K562 (cell line): ENCODE data around the gene SUSD3. TPM values are rescaled to one million over a fixed set of nuclear protein-coding genes. Genes with fewer than 3 reads are reported as not detected.
A peak's percentile ranks its signal among the peaks of the same experiment; 100 is the strongest.

ENCODE experiments used
- ATAC-seq: fragments of 200-7000 bp; cut with Tn5 transposase; 3 replicates; pipeline ENCODE4 v1.9.1; 2020; ENCODE audit warnings: moderate library complexity
- BruUV-seq: library from RNA; stranded (reverse); fragments of 400-500 nt; replicated peaks from 2 replicates; lab custom pipeline; 2021; lab: Mats Ljungman, UMichigan
- CTCF ChIA-PET: fragments of 300-600 bp; formaldehyde crosslinking; extraction: SDS; loops from one replicate; lab custom pipeline; 2021; ENCODE audit warnings: low intra/inter-chr PET ratio; lab: Yijun Ruan, JAX
- POLR2A ChIA-PET: fragments of 300-600, 350-650 bp; sonication (Branson Sonifier 250); formaldehyde crosslinking; extraction: SDS; loops from one replicate; lab custom pipeline; 2021; ENCODE audit warnings: antibody characterized with exemption, inconsistent platforms; lab: Yijun Ruan, JAX
- DNase-seq, 4 experiments: peaks; one replicate each; pipeline versions ENCODE4 v3.0.0 to v3.0.0-alpha.2; 2011 to 2018; ENCODE audit warnings: low spot score in 3 of 4, mixed read lengths in 3 of 4; ENCODE audit errors: extremely low read depth in 1 of 4
- FAIRE-seq: peaks from 2 replicates; lab custom pipeline; 2011; peaks lifted over from hg19 to GRCh38; lab: Jason Lieb, UNC
- H2AFZ ChIP-seq: 2 replicates; pipeline ENCODE4 v1.6.0; 2011; ENCODE audit warnings: low read depth, low read length, control low read depth, inconsistent platforms
- H3K27ac ChIP-seq: fragments of 200-600 bp; 3 replicates; pipeline ENCODE4 v1.8.0; 2011; ENCODE audit warnings: low read depth, mild to moderate bottlenecking, control low read depth, inconsistent platforms, low read length, moderate library complexity, mixed read lengths; ENCODE audit errors: extremely low read depth
- H3K27me3 ChIP-seq, 2 experiments: fragments of 300-600 bp in 1 of 2; 2 replicates in 1 of 2; 3 replicates in 1 of 2; pipeline versions ENCODE4 v1.6.0 to v1.8.0; 2011; ENCODE audit warnings: inconsistent platforms in 2 of 2, low read length in 2 of 2, mild to moderate bottlenecking in 1 of 2, mixed read lengths in 1 of 2, moderate library complexity in 1 of 2; ENCODE audit not compliant: control insufficient read depth in 2 of 2, insufficient read depth in 2 of 2
- H3K36me3 ChIP-seq: fragments of 300-600 bp; 3 replicates; pipeline ENCODE4 v1.8.0; 2011; ENCODE audit warnings: mild to moderate bottlenecking, low read length, inconsistent platforms; ENCODE audit not compliant: control insufficient read depth, insufficient read depth
- H3K4me1 ChIP-seq, 2 experiments: fragments of 200-600 bp in 1 of 2; replicated peaks in 1 of 2; 2 replicates in 1 of 2; 3 replicates in 1 of 2; pipeline versions ENCODE4 v1.5.1 to v1.8.0; 2011; ENCODE audit warnings: inconsistent platforms in 2 of 2, low read length in 2 of 2, mild to moderate bottlenecking in 1 of 2, mixed read lengths in 1 of 2, moderate library complexity in 1 of 2; ENCODE audit not compliant: control insufficient read depth in 2 of 2, insufficient read depth in 2 of 2
- H3K4me2 ChIP-seq: 2 replicates; pipeline ENCODE4 v1.6.1; 2011; ENCODE audit warnings: low read length, control low read depth, inconsistent platforms, mixed read lengths; ENCODE audit not compliant: insufficient read depth
- H3K4me3 ChIP-seq: fragments of 200-600 bp; sonication (generic), shearing (Covaris generic); 2 replicates; pipeline ENCODE4 v1.5.1; 2016; ENCODE audit warnings: control low read depth, inconsistent platforms
- H3K79me2 ChIP-seq: fragments of 200-600 bp; 3 replicates; pipeline ENCODE4 v1.8.0; 2011; ENCODE audit warnings: low read length, inconsistent platforms; ENCODE audit not compliant: control insufficient read depth, insufficient read depth
- H3K9ac ChIP-seq, 2 experiments: 2 replicates each; pipeline versions ENCODE4 v1.6.0 to v1.6.1; 2011; ENCODE audit warnings: low read depth in 2 of 2, low read length in 2 of 2, control low read depth in 1 of 2, inconsistent platforms in 1 of 2, mild to moderate bottlenecking in 1 of 2, mixed read lengths in 1 of 2; ENCODE audit not compliant: insufficient read depth in 1 of 2
- H3K9me1 ChIP-seq: one replicate; pipeline ENCODE4 v1.6.0; 2011; ENCODE audit warnings: inconsistent platforms, mild to moderate bottlenecking, low read length, moderate library complexity; ENCODE audit not compliant: control insufficient read depth, insufficient read depth
- H3K9me3 ChIP-seq: replicated peaks from 2 replicates; pipeline ENCODE4 v1.5.1; 2011; ENCODE audit warnings: low read depth, low read length, inconsistent platforms; ENCODE audit not compliant: control insufficient read depth, insufficient read depth
- H4K20me1 ChIP-seq: replicated peaks from 2 replicates; pipeline ENCODE4 v1.6.1; 2011; ENCODE audit warnings: low read length, inconsistent platforms, mixed read lengths; ENCODE audit not compliant: control insufficient read depth, insufficient read depth
- BCOR ChIP-seq: fragments of 450-650 bp; IDR thresholded peaks from 2 replicates; pipeline ENCODE4 v1.6.1; 2016
- CBFA2T2 ChIP-seq: fragments of 450-650 bp; conservative IDR thresholded peaks from 2 replicates; pipeline ENCODE4 v1.6.1; 2017; ENCODE audit warnings: mild to moderate bottlenecking
- DPF2 ChIP-seq: fragments of 450-650 bp; IDR thresholded peaks from 2 replicates; pipeline ENCODE4 v1.6.1; 2016
- FOXP1 ChIP-seq: sonication (generic); formaldehyde crosslinking; IDR thresholded peaks from 2 replicates; pipeline ENCODE4 v1.8.0; 2022; ENCODE audit warnings: mild to moderate bottlenecking, missing genetic modification reagents
- GABPA ChIP-seq: fragments of 200-800 bp; sonication (Bioruptor generic); conservative IDR thresholded peaks from 2 replicates; pipeline ENCODE4 v1.6.1; 2016; ENCODE audit warnings: low read depth, missing genetic modification characterization, missing compliant biosample characterization
- HDAC2 ChIP-seq: fragments of 450-650 bp; IDR thresholded peaks from 2 replicates; pipeline ENCODE4 v1.6.1; 2016; ENCODE audit warnings: mild to moderate bottlenecking
- KDM1A ChIP-seq, 2 experiments: fragments of 450-650 bp; IDR thresholded peaks; 2 replicates each; pipeline ENCODE4 v1.6.1; 2016; ENCODE audit warnings: mild to moderate bottlenecking in 2 of 2
- LCOR ChIP-seq: sonication (generic); formaldehyde crosslinking; IDR thresholded peaks from 2 replicates; pipeline ENCODE4 v1.8.0; 2022; ENCODE audit warnings: mild to moderate bottlenecking, missing genetic modification reagents
- NBN ChIP-seq: fragments of 450-650 bp; IDR thresholded peaks from 2 replicates; pipeline ENCODE4 v1.6.1; 2016; ENCODE audit warnings: low read depth, mild to moderate bottlenecking
- SETDB1 ChIP-seq: IDR thresholded peaks from one replicate; pipeline ENCODE4 v1.6.1; 2012; ENCODE audit warnings: low read length, control low read depth, inconsistent platforms
- SMARCA5 ChIP-seq: fragments of 450-650 bp; IDR thresholded peaks from 2 replicates; pipeline ENCODE4 v1.6.1; 2016
- TBP ChIP-seq: optimal IDR thresholded peaks from 2 replicates; pipeline ENCODE3; 2011; ENCODE audit warnings: low read depth, low read length, improper control_type of control experiment
- ZNF124 ChIP-seq: sonication (generic); formaldehyde crosslinking; IDR thresholded peaks from 2 replicates; pipeline ENCODE4 v1.8.1; 2022; ENCODE audit warnings: missing genetic modification reagents
- ZNF695 ChIP-seq: fragments of 450-650 bp; formaldehyde crosslinking; IDR thresholded peaks from 2 replicates; pipeline ENCODE4 v1.4.0; 2020; ENCODE audit warnings: mild to moderate bottlenecking, moderate library complexity
- ZNF707 ChIP-seq: fragments of 250-450 bp; sonication (Bioruptor Pico); conservative IDR thresholded peaks from 2 replicates; pipeline ENCODE4 v1.8.0; 2022; ENCODE audit warnings: inconsistent platforms, mild to moderate bottlenecking, moderate library complexity
- ZNF76 ChIP-seq: fragments of 250-450 bp; sonication (Bioruptor Pico); IDR thresholded peaks from 2 replicates; pipeline ENCODE4 v1.4.0; 2020; ENCODE audit warnings: mild to moderate bottlenecking, moderate library complexity, borderline replicate concordance
- WGBS: fragments of 100-300 bp; shearing (Covaris generic); methylation state at CpG from one replicate; pipeline ENCODE4 v1.1.6; 2016; ENCODE audit warnings: low coverage, mixed read lengths; ENCODE audit not compliant: insufficient coverage; ENCODE audit errors: missing lambda C conversion rate; 5-methylcytosine and 5-hydroxymethylcytosine counted together
- in situ Hi-C: fragments of 300-500 bp; cut with MboI; formaldehyde crosslinking; loops from 4 replicates; pipeline ENCODE4 v1.15.0; 2018; ENCODE audit warnings: inconsistent platforms, mixed read lengths
- intact Hi-C: fragments of 100-400 bp; cut with micrococcal nuclease; formaldehyde crosslinking; loops from 2 replicates; pipeline ENCODE4 v1.14.2; 2022
- polyA plus RNA-seq, 8 experiments: library from polyadenylated mRNA; depleted of rRNA in 4 of 8; stranded (reverse) in 5 of 8; unstranded in 3 of 8; fragments of >200 nt; fragmentation: Nextera tagmentation in 2 of 8; fragmentation: Illumina TruSeq in 1 of 8; extraction: Ambion mirVana in 2 of 8; extraction: Trizol in 1 of 8; gene quantifications; 2 replicates each; pipeline versions ENCODE4 v1.2.1 to v1.2.3, GENCODE V29; 2011 to 2014; ENCODE audit warnings: inconsistent platforms in 1 of 8, missing spikeins in 1 of 8
- total RNA-seq, 7 experiments: library from RNA; depleted of rRNA in 6 of 7; stranded (reverse); fragments of >200 nt in 6 of 7; fragmentation: Illumina TruSeq in 2 of 7; extraction: Trizol in 2 of 7; gene quantifications; 2 replicates each; pipeline versions ENCODE4 v1.2.1 to v1.2.3, GENCODE V29; 2011 to 2021; ENCODE audit warnings: low replicate concordance in 1 of 7
- TF ChIP-seq, protein P1 (sequence below): fragments of 200-800 bp; sonication (Bioruptor generic); IDR thresholded peaks from 2 replicates; pipeline ENCODE4 v1.6.1; 2016; ENCODE audit warnings: missing genetic modification characterization, missing compliant biosample characterization
- TF ChIP-seq, protein P2 (sequence below), 2 experiments: fragments of 450-650 bp in 1 of 2; sonication (generic) in 1 of 2; formaldehyde crosslinking; conservative IDR thresholded peaks; 2 replicates each; pipeline versions ENCODE4 v1.4.0 to v1.8.1; 2020 to 2022; ENCODE audit warnings: mild to moderate bottlenecking in 1 of 2, missing genetic modification reagents in 1 of 2

SUSD3 gene
- total and polyA plus RNA-seq, 9 of the 15 experiments (the other 6 are each of a cell fraction or from before 2014, with no cell fraction given), result 1.3 to 21.7 (median 11.4) TPM

DNA sequence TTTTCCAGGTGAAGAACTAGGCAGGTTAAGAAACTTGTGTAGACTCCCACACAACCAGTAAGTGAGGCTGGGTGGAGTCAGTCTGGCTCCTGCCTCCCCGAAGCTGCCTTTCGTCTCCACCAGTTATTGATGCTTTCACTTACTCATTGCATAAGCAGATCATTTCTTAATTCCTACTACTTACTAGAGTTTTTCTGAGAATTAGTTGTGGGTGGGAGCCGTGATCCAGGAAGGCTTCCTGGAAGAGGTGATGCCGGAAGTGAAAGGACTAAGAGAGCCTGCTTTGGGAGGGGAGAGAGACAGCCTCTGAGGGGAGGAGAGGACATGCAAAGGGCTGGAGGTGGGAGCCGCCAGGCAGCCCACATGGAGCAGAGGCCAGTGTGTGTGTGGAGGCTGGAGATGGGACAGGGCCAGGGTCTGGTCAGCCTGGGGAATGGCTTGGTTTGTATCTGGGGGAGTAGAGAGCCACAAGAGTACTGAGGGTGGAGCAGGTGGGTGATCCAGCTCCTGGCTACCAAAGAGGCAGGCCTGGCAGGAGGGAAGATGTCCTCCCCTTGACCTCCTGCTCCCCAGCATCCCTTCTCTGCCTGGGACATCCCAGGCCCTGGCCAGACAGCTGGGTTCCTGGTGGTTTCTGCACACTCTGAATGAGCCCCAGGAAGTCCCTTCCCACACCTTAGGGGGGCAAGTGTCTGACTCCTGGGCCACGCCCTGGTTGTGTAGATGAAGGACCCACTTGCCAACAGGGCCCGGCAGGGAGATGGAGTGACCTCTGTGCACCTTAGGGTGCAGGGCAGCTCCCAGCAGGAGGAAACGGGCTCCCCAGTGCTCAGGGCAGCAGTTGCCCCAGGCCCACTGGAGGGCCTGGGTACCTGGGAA, 25.3 kb downstream of the SUSD3 start:
- Histone ChIP-seq H3K27ac (no peak overlapping the region), H3K9ac (peak overlapping the region in 1 of 2 experiments; percentile 67; a peak in 1 of 4 replicates), H3K4me1 (peaks cover 4 to 12% of the 10 kb centered on the region in 2 experiments; a peak in 4 of 5 replicates), H3K9me3 (no peaks in the 10 kb centered on the region), H3K4me3 (no peak overlapping the region), H3K27me3 (no peaks in the 10 kb centered on the region), H3K79me2 (no peaks in the 10 kb centered on the region), H2AFZ (no peak overlapping the region), H3K4me2 (no peak overlapping the region), H4K20me1 (no peaks in the 10 kb centered on the region), H3K9me1 (no peaks in the 10 kb centered on the region), H3K36me3 (peaks cover 7% of the 10 kb centered on the region; the same call in 2 of the 3 replicates)
- ChIA-PET CTCF (no interaction called here), POLR2A (interaction anchor here (4.4 kb wide), 1 partner anchor 12 kb away, joined by 17 read pairs; the partner anchor contains the start of gene CARD19)
- in situ Hi-C loops, result no loop called here
- DNase-seq (no peak), ATAC-seq (no peak), FAIRE-seq (no peak)
- intact Hi-C loops, result no loop called here
- no TSS peak for BruUV-seq
- 61% methylated on average over 8 of the region's 8 CpGs for WGBS
- TF ChIP-seq CBFA2T2 (no peak), ZNF707 (CRISPR knock-in tag) (no peak), SETDB1 (no peak), KDM1A (IDR thresholded peaks at IDR 0.05) (peak in 1 of 2 experiments; percentile 44; a peak in 1 of 4 replicates), FOXP1 (CRISPR knock-in tag) (no peak), TBP (no peak), ZNF695 (no peak), GABPA (tag) (no peak), NBN (no peak), ZNF124 (CRISPR knock-in tag) (no peak), ZNF76 (CRISPR knock-in tag) (no peak), DPF2 (no peak), SMARCA5 (peak; percentile 39; the same call in 1 of the 2 replicates), LCOR (CRISPR knock-in tag) (no peak), BCOR (peak; percentile 73), HDAC2 (no peak)
- TF ChIP-seq, protein P1, sequence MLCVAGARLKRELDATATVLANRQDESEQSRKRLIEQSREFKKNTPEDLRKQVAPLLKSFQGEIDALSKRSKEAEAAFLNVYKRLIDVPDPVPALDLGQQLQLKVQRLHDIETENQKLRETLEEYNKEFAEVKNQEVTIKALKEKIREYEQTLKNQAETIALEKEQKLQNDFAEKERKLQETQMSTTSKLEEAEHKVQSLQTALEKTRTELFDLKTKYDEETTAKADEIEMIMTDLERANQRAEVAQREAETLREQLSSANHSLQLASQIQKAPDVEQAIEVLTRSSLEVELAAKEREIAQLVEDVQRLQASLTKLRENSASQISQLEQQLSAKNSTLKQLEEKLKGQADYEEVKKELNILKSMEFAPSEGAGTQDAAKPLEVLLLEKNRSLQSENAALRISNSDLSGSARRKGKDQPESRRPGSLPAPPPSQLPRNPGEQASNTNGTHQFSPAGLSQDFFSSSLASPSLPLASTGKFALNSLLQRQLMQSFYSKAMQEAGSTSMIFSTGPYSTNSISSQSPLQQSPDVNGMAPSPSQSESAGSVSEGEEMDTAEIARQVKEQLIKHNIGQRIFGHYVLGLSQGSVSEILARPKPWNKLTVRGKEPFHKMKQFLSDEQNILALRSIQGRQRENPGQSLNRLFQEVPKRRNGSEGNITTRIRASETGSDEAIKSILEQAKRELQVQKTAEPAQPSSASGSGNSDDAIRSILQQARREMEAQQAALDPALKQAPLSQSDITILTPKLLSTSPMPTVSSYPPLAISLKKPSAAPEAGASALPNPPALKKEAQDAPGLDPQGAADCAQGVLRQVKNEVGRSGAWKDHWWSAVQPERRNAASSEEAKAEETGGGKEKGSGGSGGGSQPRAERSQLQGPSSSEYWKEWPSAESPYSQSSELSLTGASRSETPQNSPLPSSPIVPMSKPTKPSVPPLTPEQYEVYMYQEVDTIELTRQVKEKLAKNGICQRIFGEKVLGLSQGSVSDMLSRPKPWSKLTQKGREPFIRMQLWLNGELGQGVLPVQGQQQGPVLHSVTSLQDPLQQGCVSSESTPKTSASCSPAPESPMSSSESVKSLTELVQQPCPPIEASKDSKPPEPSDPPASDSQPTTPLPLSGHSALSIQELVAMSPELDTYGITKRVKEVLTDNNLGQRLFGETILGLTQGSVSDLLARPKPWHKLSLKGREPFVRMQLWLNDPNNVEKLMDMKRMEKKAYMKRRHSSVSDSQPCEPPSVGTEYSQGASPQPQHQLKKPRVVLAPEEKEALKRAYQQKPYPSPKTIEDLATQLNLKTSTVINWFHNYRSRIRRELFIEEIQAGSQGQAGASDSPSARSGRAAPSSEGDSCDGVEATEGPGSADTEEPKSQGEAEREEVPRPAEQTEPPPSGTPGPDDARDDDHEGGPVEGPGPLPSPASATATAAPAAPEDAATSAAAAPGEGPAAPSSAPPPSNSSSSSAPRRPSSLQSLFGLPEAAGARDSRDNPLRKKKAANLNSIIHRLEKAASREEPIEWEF (CRISPR knock-in tag), result no peak
- TF ChIP-seq, protein P2, sequence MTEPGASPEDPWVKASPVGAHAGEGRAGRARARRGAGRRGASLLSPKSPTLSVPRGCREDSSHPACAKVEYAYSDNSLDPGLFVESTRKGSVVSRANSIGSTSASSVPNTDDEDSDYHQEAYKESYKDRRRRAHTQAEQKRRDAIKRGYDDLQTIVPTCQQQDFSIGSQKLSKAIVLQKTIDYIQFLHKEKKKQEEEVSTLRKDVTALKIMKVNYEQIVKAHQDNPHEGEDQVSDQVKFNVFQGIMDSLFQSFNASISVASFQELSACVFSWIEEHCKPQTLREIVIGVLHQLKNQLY (CRISPR knock-in tag; conservative IDR thresholded peaks at IDR 0.05), result no peak
